ENCODE results near the gene TTLL5. TPM values are rescaled to one million over a fixed set of nuclear protein-coding genes. Genes with fewer than 3 reads are reported as not detected.

The TTLL5 gene
- polyA plus RNA-seq, 1 of the 3 experiments (the other 2 are of a cell fraction): 9.6 TPM

- TF ChIP-seq MEF2A (IDR thresholded peaks at IDR 0.05; ENCODE audit: borderline replicate concordance, low read depth): no peak
These were observed 193.2 kb downstream of the TTLL5 start (continued) for GRCh38 chr14:75854111-75854799.

- Histone ChIP-seq H3K36me3 (replicated peaks in 1 of 2; ENCODE audit: control insufficient read depth in 1 of 2, insufficient read depth in 2 of 2, low read length in 1 of 2) (peaks cover 0 to 8% of the 10 kb centered on the region in 2 experiments), H3K79me2 (ENCODE audit: insufficient read depth) (no peaks in the 10 kb centered on the region), H3K9me2 (no peaks in the 10 kb centered on the region), H3K4me1 (ENCODE audit: control insufficient read depth in 1 of 2, insufficient read depth in 2 of 2, low read depth in 1 of 2, low read length in 1 of 2) (peaks cover 0 to 15% of the 10 kb centered on the region in 2 experiments; a peak in 2 of 4 replicates), H3K9me3 (no peaks in the 10 kb centered on the region), H2AFZ (ENCODE audit: low read depth) (no peak overlapping the region), H3K9ac (no peak overlapping the region), H3F3A (replicated peaks; ENCODE audit: insufficient read depth) (no peaks in the 10 kb centered on the region), H4K20me1 (ENCODE audit: insufficient read depth) (no peaks in the 10 kb centered on the region), H3K4me3 (ENCODE audit: low read depth in 2 of 2, low read length in 1 of 2) (no peak overlapping the region), H3K27me3 (ENCODE audit: insufficient read depth) (no peaks in the 10 kb centered on the region), H3K27ac (ENCODE audit: low read depth in 2 of 2, low read length in 1 of 2) (no peak overlapping the region), H3K4me2 (no peak overlapping the region)
- 100% methylated on average over 1 of the region's 1 CpG for WGBS (ENCODE audit: low lambda C conversion rate)
- CTCF ChIA-PET: no interaction called here
- TF ChIP-seq IRF3 (IDR thresholded peaks at IDR 0.05; ENCODE audit: low read depth, low read length) (no peak), EP300 (IDR thresholded peaks at IDR 0.05; ENCODE audit: borderline replicate concordance in 1 of 2, low read depth in 1 of 2, low read length in 1 of 2) (no peak), RXRA (IDR thresholded peaks at IDR 0.05; ENCODE audit: borderline replicate concordance, low read depth) (no peak), TCF12 (IDR thresholded peaks at IDR 0.05) (no peak), NFIC (IDR thresholded peaks at IDR 0.05; ENCODE audit: borderline replicate concordance) (no peak), MEF2A (IDR thresholded peaks at IDR 0.05; ENCODE audit: borderline replicate concordance, low read depth) (no peak), REST (IDR thresholded peaks at IDR 0.05; ENCODE audit: low read depth, low read length) (no peak), JUND (IDR thresholded peaks at IDR 0.05) (no peak), GABPA (IDR thresholded peaks at IDR 0.05; ENCODE audit: low read depth) (no peak), GATA2 (CRISPR knock-in tag; IDR thresholded peaks at IDR 0.05) (no peak), CHD2 (IDR thresholded peaks at IDR 0.05; ENCODE audit: low read length, partially characterized antibody) (no peak), RFX5 (IDR thresholded peaks at IDR 0.05; ENCODE audit: low read length) (no peak), POLR2AphosphoS5 (IDR thresholded peaks at IDR 0.05; ENCODE audit: low read depth, low read length) (no peak), ELF1 (IDR thresholded peaks at IDR 0.05) (no peak), FOXJ3 (CRISPR knock-in tag; IDR thresholded peaks at IDR 0.05) (no peak), NRF1 (IDR thresholded peaks at IDR 0.05; ENCODE audit: low read depth, low read length) (no peak), RCOR1 (IDR thresholded peaks at IDR 0.05; ENCODE audit: low read length) (no peak), TEAD4 (IDR thresholded peaks at IDR 0.05; ENCODE audit: borderline replicate concordance, insufficient read depth) (no peak), CTCF (IDR thresholded peaks at IDR 0.05) (no peak)
- no peak for DNase-seq
- POLR2A ChIA-PET: no interaction called here
These were observed 196.2 kb downstream of the TTLL5 start for GRCh38 chr14:75857199-75857598.

All from SK-N-SH (cell line).